ENCODE measurements around the gene THEM5.
A peak's percentile ranks its signal among the peaks of the same experiment; 100 is the strongest.
"Not testable (repeated sequence)": the region's sequence is repeated elsewhere in the genome, so short reads cannot be mapped to it uniquely, and the experiment has no call there.

THEM5 gene

DNA sequence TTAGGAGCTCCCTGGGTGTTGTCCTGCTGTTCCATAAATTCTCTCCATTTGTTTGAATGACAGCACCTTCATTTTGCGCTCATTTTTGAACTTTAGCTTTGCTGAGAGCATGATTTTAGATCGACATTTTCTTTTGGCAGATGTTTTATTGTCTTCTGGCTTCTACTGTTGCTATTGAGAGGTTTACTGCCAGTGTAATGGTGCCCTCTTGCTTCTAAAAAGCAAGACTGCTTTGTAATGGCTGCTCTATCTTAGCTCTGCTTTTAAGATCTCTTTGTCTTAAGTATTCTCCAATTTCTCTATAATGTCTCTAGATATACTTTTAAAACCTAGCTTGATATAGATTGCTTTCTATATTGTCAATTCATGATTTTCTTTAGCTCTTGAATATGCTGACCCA lies 28.0 kb upstream of the THEM5 start:
- no peak overlapping the region for H3K4me3 ChIP-seq (replicated peaks; ENCODE audit: low read depth, low read length)
- TF ChIP-seq, protein P1, sequence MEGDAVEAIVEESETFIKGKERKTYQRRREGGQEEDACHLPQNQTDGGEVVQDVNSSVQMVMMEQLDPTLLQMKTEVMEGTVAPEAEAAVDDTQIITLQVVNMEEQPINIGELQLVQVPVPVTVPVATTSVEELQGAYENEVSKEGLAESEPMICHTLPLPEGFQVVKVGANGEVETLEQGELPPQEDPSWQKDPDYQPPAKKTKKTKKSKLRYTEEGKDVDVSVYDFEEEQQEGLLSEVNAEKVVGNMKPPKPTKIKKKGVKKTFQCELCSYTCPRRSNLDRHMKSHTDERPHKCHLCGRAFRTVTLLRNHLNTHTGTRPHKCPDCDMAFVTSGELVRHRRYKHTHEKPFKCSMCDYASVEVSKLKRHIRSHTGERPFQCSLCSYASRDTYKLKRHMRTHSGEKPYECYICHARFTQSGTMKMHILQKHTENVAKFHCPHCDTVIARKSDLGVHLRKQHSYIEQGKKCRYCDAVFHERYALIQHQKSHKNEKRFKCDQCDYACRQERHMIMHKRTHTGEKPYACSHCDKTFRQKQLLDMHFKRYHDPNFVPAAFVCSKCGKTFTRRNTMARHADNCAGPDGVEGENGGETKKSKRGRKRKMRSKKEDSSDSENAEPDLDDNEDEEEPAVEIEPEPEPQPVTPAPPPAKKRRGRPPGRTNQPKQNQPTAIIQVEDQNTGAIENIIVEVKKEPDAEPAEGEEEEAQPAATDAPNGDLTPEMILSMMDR (IDR thresholded peaks at IDR 0.05; ENCODE audit: low read length, missing control alignments): no peak
- DNase-seq (ENCODE audit: low read depth): no peak

DNA sequence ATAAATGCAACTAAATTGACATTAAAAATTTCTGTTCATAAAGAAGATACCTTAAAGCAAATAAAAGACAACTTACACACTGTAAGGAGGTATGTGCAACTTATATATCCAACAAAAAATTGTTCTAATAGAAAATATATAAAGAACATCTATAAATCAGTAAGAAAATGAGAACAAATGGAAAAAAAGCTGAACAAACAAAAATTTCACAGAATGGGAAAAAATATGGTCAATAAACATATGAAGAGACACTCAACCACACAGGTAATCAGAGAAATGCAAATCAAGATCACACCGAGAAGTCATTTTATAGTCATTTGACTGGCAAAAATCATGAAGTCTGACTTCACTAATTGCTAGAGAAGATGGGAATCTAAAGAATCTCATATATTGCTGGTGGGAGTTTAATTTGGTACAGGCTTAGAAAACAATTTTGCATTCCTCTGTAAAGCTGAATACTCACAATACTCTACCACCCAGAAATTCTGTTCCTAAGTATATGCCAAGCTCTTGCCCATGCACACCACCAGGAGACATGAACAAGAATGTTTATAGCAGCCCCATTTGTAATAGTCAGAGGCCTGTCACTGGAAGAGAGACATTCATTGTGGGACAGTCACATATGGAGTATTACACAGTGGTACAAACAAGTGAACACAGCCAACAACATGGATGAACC lies 22.0 kb upstream of the THEM5 start:
- DNase-seq (ENCODE audit: low read depth): no peak
- no peak overlapping the region for H3K4me3 ChIP-seq (replicated peaks; ENCODE audit: low read depth, low read length)
- TF ChIP-seq, protein P1 (IDR thresholded peaks at IDR 0.05; ENCODE audit: low read length, missing control alignments): no peak

DNA sequence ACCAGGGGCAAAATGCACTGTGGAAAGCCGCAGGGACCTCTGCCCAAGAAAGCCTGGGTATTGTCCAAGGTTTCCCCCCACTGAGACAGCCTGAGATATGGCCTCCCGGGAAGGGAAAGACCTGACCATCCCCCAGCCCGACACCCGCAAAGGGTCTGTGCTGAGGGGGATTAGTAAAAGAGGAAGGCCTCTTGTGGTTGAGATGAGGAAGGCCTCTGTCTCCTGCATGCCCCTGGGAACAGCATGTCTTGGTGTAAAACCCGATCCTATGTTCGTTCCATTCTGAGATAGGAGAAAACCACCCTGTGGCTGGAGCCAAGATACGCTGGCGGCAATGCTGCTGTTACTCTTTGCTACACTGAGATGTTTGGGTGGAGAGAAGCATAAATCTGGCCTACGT lies 19.3 kb upstream of the THEM5 start:
- not testable (repeated sequence) for DNase-seq (ENCODE audit: low read depth)

DNA sequence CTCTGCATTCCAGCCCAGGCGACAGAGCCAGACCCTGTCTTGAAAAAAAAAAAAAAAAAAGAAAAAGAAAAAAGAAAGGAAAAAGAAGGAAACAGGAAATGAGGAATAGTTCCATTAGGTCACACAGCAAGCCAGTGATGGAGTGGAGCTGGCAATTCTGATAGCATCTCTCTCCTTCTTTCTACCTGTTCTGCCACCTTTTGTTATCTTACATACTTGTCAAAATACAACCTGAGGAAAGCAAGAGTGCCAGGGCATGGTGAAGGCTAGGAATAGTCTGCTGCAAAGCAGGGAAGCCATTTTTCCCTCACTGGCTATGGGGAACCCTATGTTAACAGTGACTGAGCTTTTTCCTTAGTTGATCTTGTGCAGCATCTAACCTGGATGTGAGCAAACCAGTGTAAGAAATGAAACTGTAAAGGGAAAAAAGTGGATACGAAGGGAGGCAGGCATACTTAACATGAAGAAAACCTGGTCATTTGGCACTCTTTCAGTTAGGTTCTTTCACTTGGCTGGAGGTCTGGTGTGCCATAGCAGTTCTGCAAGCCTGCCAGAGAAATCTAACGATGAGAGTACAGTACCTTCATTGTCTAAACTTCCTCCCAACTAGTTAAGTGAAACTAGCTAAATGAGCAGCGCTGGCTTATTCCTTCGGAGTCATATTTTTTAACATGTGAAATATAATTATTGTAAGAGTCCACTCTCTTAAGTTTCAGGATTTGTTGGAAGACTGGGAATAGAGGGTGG lies 17.9 kb upstream of the THEM5 start:
- H3K4me3 ChIP-seq (replicated peaks; ENCODE audit: low read depth, low read length): no peak overlapping the region
- TF ChIP-seq, protein P1 (IDR thresholded peaks at IDR 0.05; ENCODE audit: low read length, missing control alignments): no peak

More for the DNA sequence above, 19.3 kb upstream of the THEM5 start:
- not testable (repeated sequence) for H3K4me3 ChIP-seq (replicated peaks; ENCODE audit: low read depth, low read length)

DNA sequence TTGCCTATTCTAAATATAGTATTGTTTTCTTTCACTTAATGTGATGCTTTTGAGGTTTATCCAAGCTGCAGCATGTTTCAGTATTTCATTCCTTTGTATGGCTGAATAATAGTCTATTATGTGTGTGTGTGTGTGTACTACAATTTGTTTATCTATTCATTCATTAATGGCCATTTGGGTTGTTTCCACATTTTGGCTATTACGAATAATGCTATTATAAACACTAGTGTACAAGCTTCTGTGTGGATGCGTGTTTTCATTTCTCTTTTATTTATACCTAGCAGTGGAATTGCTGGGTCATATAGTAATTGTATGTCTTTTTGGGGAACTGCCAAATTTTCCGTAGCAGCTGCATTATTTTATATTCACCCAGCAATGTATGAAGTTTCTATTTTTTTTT lies 15.0 kb upstream of the THEM5 start:
- TF ChIP-seq, protein P1 (IDR thresholded peaks at IDR 0.05; ENCODE audit: low read length, missing control alignments): no peak
- no peak for DNase-seq (ENCODE audit: low read depth)
- no peak overlapping the region for H3K4me3 ChIP-seq (replicated peaks; ENCODE audit: low read depth, low read length)

More for the DNA sequence above, 17.9 kb upstream of the THEM5 start:
- no peak for DNase-seq (ENCODE audit: low read depth)

DNA sequence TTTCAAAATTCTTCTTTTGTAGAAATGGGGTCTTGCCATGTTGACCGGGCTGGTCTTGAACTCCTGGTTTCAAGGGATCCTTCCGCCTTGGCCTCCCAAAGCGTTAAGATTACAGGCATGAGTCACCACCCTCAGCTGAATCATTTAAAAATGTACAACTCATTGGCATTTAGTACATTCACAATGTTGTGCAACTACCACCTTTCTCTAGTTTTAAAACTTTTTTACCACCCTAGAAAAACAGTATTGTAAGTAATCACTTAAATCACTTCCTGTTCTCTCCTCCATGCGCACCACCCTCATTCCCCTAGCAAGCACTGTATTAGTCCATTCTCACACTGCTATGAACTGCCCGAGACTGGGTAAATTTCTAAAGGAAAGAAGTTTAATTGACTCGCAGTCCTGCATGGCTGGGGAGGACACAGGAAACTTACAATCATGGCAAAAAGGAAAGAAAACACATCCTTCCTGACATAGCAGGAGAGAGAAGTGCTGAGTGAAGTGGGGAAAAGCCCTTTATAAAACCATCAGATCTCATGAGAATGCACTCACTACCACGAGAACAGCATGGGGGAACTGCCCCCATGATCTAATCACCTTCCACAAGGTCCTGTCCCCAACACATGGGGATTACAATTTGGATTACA lies 14.4 kb upstream of the THEM5 start:
- peak; percentile 94 for DNase-seq (ENCODE audit: low read depth)
- TF ChIP-seq, protein P1 (IDR thresholded peaks at IDR 0.05; ENCODE audit: low read length, missing control alignments): no peak
- H3K4me3 ChIP-seq (replicated peaks; ENCODE audit: low read depth, low read length): no peak overlapping the region

DNA sequence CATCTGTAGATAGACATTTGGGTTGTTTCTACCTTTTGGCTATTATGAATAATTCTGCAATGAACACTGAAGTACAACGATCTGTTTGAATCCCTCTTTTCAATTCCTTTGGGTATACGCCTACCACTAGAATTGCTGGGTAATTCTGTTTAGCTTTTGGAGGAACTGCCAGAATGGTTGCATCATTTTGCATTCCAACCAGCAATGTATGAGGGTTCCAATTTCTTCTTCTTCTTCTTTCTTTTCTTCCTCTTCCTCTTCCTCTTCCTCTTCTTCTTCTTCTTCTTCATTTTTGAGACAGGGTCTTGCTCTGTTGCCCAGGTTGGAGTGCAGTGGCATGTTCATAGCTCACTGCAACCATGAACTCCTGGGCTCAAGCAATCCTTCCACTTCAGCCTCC lies 13.8 kb upstream of the THEM5 start:
- TF ChIP-seq, protein P1 (IDR thresholded peaks at IDR 0.05; ENCODE audit: low read length, missing control alignments): no peak
- no peak for DNase-seq (ENCODE audit: low read depth)

More for the DNA sequence above, 13.8 kb upstream of the THEM5 start:
- no peak overlapping the region for H3K4me3 ChIP-seq (replicated peaks; ENCODE audit: low read depth, low read length)
